ENCODE measurements around the gene SPATA32.

DNA sequence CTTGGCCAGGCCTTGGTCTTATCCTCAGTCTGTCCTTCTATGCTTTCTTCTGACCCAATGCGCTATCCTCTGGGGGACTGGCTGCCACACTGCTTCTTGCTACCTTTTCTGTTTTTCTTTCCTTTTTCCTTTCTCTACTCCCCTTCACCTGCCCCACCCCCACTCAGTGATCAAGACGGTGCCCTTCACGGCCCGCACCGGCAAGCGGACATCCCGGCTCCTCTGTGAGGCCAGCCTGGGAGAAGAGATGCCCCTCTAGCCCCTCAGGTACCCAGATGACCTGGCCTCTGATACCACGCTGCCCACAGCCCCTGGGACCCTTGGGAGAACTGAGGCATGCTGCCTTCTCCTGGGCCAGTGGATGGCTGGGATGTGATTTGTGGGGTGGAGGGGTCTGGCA is 15.6 kb downstream of the SPATA32 start:
- TF ChIP-seq CTCF (IDR thresholded peaks at IDR 0.05) (no peak), POLR2A (IDR thresholded peaks at IDR 0.05) (no peak)
